Measurements from ENCODE around the gene NME5.

NME5 gene

GRCh38 chr5:138179277-138179857 lies 40.1 kb upstream of the NME5 start:
- no peak for TF ChIP-seq CTCF (IDR thresholded peaks at IDR 0.05; ENCODE audit: extremely low read depth, insufficient read depth, missing control alignments)
- no peak for DNase-seq (ENCODE audit: low spot score)
- in situ Hi-C loops (cut with MboI; ENCODE audit: low pct_unique_long_range_greater_than_20kb, low sequenced_read_pairs, unreplicated experiment) = loop anchor here (25.0 kb wide), 1 partner anchor 233 kb away; no protein-coding TSS in a partner anchor

GRCh38 chr5:138178516-138179276 lies 39.5 kb upstream of the NME5 start, which contains the start of the genes BRD8 and KIF20A:
TSS of gene BRD8 (minus strand) at chr5:138178630. CDS start at chr5:138178614, 16 bp downstream.
TSS of gene KIF20A (plus strand) at chr5:138179112. CDS start at chr5:138179681, 569 bp downstream.
- in situ Hi-C loops (cut with MboI; ENCODE audit: low pct_unique_long_range_greater_than_20kb, low sequenced_read_pairs, unreplicated experiment) = loop anchor here (25.0 kb wide), 1 partner anchor 234 kb away; no protein-coding TSS in a partner anchor
- no peak for TF ChIP-seq CTCF (IDR thresholded peaks at IDR 0.05; ENCODE audit: extremely low read depth, insufficient read depth, missing control alignments)
- peak; percentile 88 for DNase-seq (ENCODE audit: low spot score)

- no peak for TF ChIP-seq CTCF (IDR thresholded peaks at IDR 0.05; ENCODE audit: extremely low read depth, insufficient read depth, missing control alignments)
- in situ Hi-C loops (cut with MboI; ENCODE audit: low pct_unique_long_range_greater_than_20kb, low sequenced_read_pairs, unreplicated experiment) = loop anchor here (25.0 kb wide), 1 partner anchor 234 kb away; no protein-coding TSS in a partner anchor
- DNase-seq (ENCODE audit: low spot score) = peak; percentile 40
Observed at GRCh38 chr5:138177941-138178515, 38.8 kb upstream of the NME5 start.

GRCh38 chr5:138170299-138170698 lies 31.1 kb upstream of the NME5 start:
- TF ChIP-seq CTCF (IDR thresholded peaks at IDR 0.05; ENCODE audit: extremely low read depth, insufficient read depth, missing control alignments) = no peak
- in situ Hi-C loops (cut with MboI; ENCODE audit: low pct_unique_long_range_greater_than_20kb, low sequenced_read_pairs, unreplicated experiment) = no loop called here
- no peak for DNase-seq (ENCODE audit: low spot score)

- DNase-seq (ENCODE audit: low spot score) = no peak
- in situ Hi-C loops (cut with MboI; ENCODE audit: low pct_unique_long_range_greater_than_20kb, low sequenced_read_pairs, unreplicated experiment) = no loop called here
- TF ChIP-seq CTCF (IDR thresholded peaks at IDR 0.05; ENCODE audit: extremely low read depth, insufficient read depth, missing control alignments) = no peak
Observed at GRCh38 chr5:138169124-138169523, 29.9 kb upstream of the NME5 start.

GRCh38 chr5:138163721-138164120 lies 24.5 kb upstream of the NME5 start:
- DNase-seq (ENCODE audit: low spot score) = no peak
- in situ Hi-C loops (cut with MboI; ENCODE audit: low pct_unique_long_range_greater_than_20kb, low sequenced_read_pairs, unreplicated experiment) = no loop called here
- TF ChIP-seq CTCF (IDR thresholded peaks at IDR 0.05; ENCODE audit: extremely low read depth, insufficient read depth, missing control alignments) = no peak
